Glomerular endothelial cell (primary cell): Measurements from ENCODE around the gene FGF11. TPM values are rescaled to one million over a fixed set of nuclear protein-coding genes. Genes with fewer than 3 reads are reported as not detected.

Source experiments
- total RNA-seq: library from RNA; depleted of rRNA; stranded (reverse); fragments of >200 nt; gene quantifications from 2 replicates; pipeline ENCODE4 v1.2.3, GENCODE V29; 2015

FGF11 gene
- total RNA-seq, 1 donor from 2014 or later, result 0.88 TPM

Other genes with a start within 250 kb of the FGF11 start
- 10.8 and 22.3 TPM in 2 replicates for gene DLG4, start 219.7 kb upstream of the FGF11 start, total RNA-seq
- gene ACADVL, start 219.6 kb upstream of the FGF11 start, total RNA-seq, result 252 and 369 TPM in 2 replicates
- gene DVL2, start 205.0 kb upstream of the FGF11 start, total RNA-seq, result 36.9 and 41.6 TPM in 2 replicates
- gene PHF23, start 200.1 kb upstream of the FGF11 start, total RNA-seq, result 42.9 and 53.0 TPM in 2 replicates
- 548 and 565 TPM in 2 replicates for gene GABARAP, start 197.1 kb upstream of the FGF11 start, total RNA-seq
- gene CTDNEP1, start 187.8 kb upstream of the FGF11 start, total RNA-seq, result 55.4 and 73.5 TPM in 2 replicates
- gene ELP5, start 187.3 kb upstream of the FGF11 start, total RNA-seq, result 27.5 and 27.7 TPM in 2 replicates
- 1.9 and 2.1 TPM in 2 replicates for gene CLDN7, start 177.0 kb upstream of the FGF11 start, total RNA-seq
- gene SLC2A4, start 157.8 kb upstream of the FGF11 start, total RNA-seq, result not detected in 2 replicates
- gene YBX2, start 144.9 kb upstream of the FGF11 start, total RNA-seq, result not detected in 2 replicates
- gene EIF5A, start 131.9 kb upstream of the FGF11 start, total RNA-seq, result 432 and 433 TPM in 2 replicates
- 48.2 and 64.6 TPM in 2 replicates for gene GPS2, start 124.2 kb upstream of the FGF11 start, total RNA-seq
- 15.5 and 16.4 TPM in 2 replicates for gene NEURL4, start 110.2 kb upstream of the FGF11 start, total RNA-seq
- 53.1 TPM in 1 of 2 replicates, not detected in the other for gene ACAP1, start 103.0 kb upstream of the FGF11 start, total RNA-seq
- gene KCTD11, start 87.3 kb upstream of the FGF11 start, total RNA-seq, result 7.1 and 8.5 TPM in 2 replicates
- not detected in 2 replicates for gene TMEM95, start 84.4 kb upstream of the FGF11 start, total RNA-seq
- 0.19 and 0.23 TPM in 2 replicates for gene TNK1, start 58.4 kb upstream of the FGF11 start, total RNA-seq
- gene PLSCR3, start 45.0 kb upstream of the FGF11 start, total RNA-seq, result 74.1 and 82.8 TPM in 2 replicates
- gene TMEM256, start 35.4 kb upstream of the FGF11 start, total RNA-seq, result 56.7 and 73.7 TPM in 2 replicates
- gene NLGN2, start 31.7 kb upstream of the FGF11 start, total RNA-seq, result 15.7 and 21.7 TPM in 2 replicates
- not detected in 2 replicates for gene SPEM1, start 19.2 kb upstream of the FGF11 start, total RNA-seq
- not detected in 2 replicates for gene SPEM2, start 13.9 kb upstream of the FGF11 start, total RNA-seq
- gene SPEM3, start 10.7 kb upstream of the FGF11 start, total RNA-seq, result not detected in 2 replicates
- 11.6 and 15.4 TPM in 2 replicates for gene TMEM102, start 4.1 kb upstream of the FGF11 start, total RNA-seq
- 5.7 and 9.6 TPM in 2 replicates for gene CHRNB1, start 5.5 kb downstream of the FGF11 start, total RNA-seq
- gene ZBTB4, start 40.1 kb downstream of the FGF11 start, total RNA-seq, result 41.8 and 43.9 TPM in 2 replicates
- gene SLC35G6, start 41.9 kb downstream of the FGF11 start, total RNA-seq, result not detected in 2 replicates
- gene POLR2A, start 44.9 kb downstream of the FGF11 start, total RNA-seq, result 81.5 and 124 TPM in 2 replicates
- 30.3 and 38.2 TPM in 2 replicates for gene TNFSF12, start 109.5 kb downstream of the FGF11 start, total RNA-seq
- gene TNFSF13, start 119.2 kb downstream of the FGF11 start, total RNA-seq, result 1.5 and 6.7 TPM in 2 replicates
- gene SENP3, start 122.4 kb downstream of the FGF11 start, total RNA-seq, result 60.7 and 79.5 TPM in 2 replicates
- gene CD68, start 140.1 kb downstream of the FGF11 start, total RNA-seq, result 4.1 and 8.8 TPM in 2 replicates
- gene MPDU1, start 144.3 kb downstream of the FGF11 start, total RNA-seq, result 117 and 164 TPM in 2 replicates
- gene SOX15, start 150.6 kb downstream of the FGF11 start, total RNA-seq, result not detected in 2 replicates
- 32.4 and 35.4 TPM in 2 replicates for gene FXR2, start 175.4 kb downstream of the FGF11 start, total RNA-seq
- gene SAT2, start 188.3 kb downstream of the FGF11 start, total RNA-seq, result 42.6 and 47.6 TPM in 2 replicates
- 0.58 TPM in 1 of 2 replicates, not detected in the other for gene SHBG, start 190.6 kb downstream of the FGF11 start, total RNA-seq
- not detected in 2 replicates for gene ATP1B2, start 211.4 kb downstream of the FGF11 start, total RNA-seq
- 87.9 and 94.8 TPM in 2 replicates for gene TP53, start 248.0 kb downstream of the FGF11 start, total RNA-seq
- 5.5 and 9.3 TPM in 2 replicates for gene WRAP53, start 249.0 kb downstream of the FGF11 start, total RNA-seq